ENCODE data around the gene CA5A. TPM values are rescaled to one million over a fixed set of nuclear protein-coding genes. Genes with fewer than 3 reads are reported as not detected.
"Not testable (repeated sequence)": the region's sequence is repeated elsewhere in the genome, so short reads cannot be mapped to it uniquely, and the experiment has no call there.

Gene CA5A
- total and polyA plus RNA-seq, 2 of the 13 experiments (the other 11 are each of a cell fraction or from before 2014, with no cell fraction given), result 66.8 to 106 TPM

DNA sequence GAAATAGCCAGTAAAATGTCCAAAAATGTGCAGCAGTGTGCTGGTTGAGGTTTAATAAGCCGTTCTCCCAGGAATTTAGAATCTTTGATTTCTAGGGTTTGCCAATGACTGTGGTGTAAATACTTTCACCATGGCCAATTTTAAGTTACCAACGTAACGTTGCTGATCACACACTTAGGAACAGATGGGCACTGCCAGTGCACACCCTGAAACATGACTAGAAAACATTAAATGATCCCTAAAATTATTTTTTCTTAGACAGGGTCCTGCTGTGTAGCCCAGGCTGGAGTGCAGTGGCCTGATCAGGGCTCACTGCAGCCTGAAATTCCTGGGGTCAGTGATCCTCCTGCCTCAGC lies 3.2 kb downstream of the CA5A start:
- WGBS (ENCODE audit: low lambda C conversion rate), result 79% methylated on average over 3 of the region's 3 CpGs
- H4K20me1 ChIP-seq (ENCODE audit: insufficient read depth, low read length), result peaks cover 58% of the 10 kb centered on the region
- H3K27me3 ChIP-seq (ENCODE audit: control insufficient read depth in 1 of 2, insufficient read depth in 2 of 2, low read length in 2 of 2), result no peaks in the 10 kb centered on the region; a peak in 1 of 5 replicates
- peaks cover 2 to 8% of the 10 kb centered on the region in 2 experiments; a peak in 4 of 5 replicates for H3K36me3 ChIP-seq (replicated peaks in 1 of 2; ENCODE audit: control insufficient read depth in 1 of 2, insufficient read depth in 2 of 2, low read length in 2 of 2)
- peaks cover 61% of the 10 kb centered on the region for H3K4me1 ChIP-seq (ENCODE audit: insufficient read depth, low read length)
- H3K9me3 ChIP-seq (ENCODE audit: low read length), result no peaks in the 10 kb centered on the region
- in situ Hi-C loops (cut with HindIII; ENCODE audit: extremely low pct_ligation_motif_present, low pct_unique_long_range_greater_than_20kb) (no loop called here), intact Hi-C loops (cut with micrococcal nuclease; ENCODE audit: unreplicated experiment) (loop anchor here (5.0 kb wide), 1 partner anchor 166 kb away; the partner anchor contains the start of gene KLHDC4)
- peak overlapping the region; percentile 22 for H3K27ac ChIP-seq (ENCODE audit: extremely low read length, insufficient read depth, low read length)
- ATAC-seq, result no peak
- TF ChIP-seq YEATS4 (CRISPR knock-in tag; IDR thresholded peaks at IDR 0.05; ENCODE audit: borderline replicate concordance), result no peak
- TF ChIP-seq, protein P1, sequence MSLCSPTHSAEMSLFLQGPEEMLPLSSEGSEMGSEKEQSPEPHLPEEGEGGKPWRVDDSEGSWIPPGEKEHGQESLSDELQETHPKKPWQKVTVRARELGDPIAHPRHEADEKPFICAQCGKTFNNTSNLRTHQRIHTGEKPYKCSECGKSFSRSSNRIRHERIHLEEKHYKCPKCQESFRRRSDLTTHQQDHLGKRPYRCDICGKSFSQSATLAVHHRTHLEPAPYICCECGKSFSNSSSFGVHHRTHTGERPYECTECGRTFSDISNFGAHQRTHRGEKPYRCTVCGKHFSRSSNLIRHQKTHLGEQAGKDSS (CRISPR knock-in tag; IDR thresholded peaks at IDR 0.05; ENCODE audit: borderline replicate concordance, low read depth), result no peak
- 0 out of 2 replicates have a peak, but pooled peaks have one; percentile 33 for TF ChIP-seq REL (CRISPR knock-in tag; conservative IDR thresholded peaks at IDR 0.05)
- H3K4me2 ChIP-seq (ENCODE audit: low read depth, low read length), result peak overlapping the region; percentile 90
- POLR2A ChIA-PET, result interaction anchor here (0.8 to 6.5 kb wide), 2 partner anchors 17 to 154 kb away, joined by 3 to 110 read pairs; partner anchors contain the start of gene BANP
- peak overlapping the region in 2 of 3 experiments; percentile 5 to 83; a peak in 2 of 6 replicates for H3K4me3 ChIP-seq (replicated peaks in 1 of 3; ENCODE audit: insufficient read depth in 1 of 3, low read depth in 2 of 3, low read length in 3 of 3)
- FAIRE-seq, result no peak
- BruUV-seq (replicated peaks), result no TSS peak
- peaks cover 78% of the 10 kb centered on the region for H3K79me2 ChIP-seq (ENCODE audit: insufficient read depth, low read length)
- H2AFZ ChIP-seq (ENCODE audit: low read length), result no peak overlapping the region
- CTCF ChIA-PET (ENCODE audit: low intra/inter-chr PET ratio, low total read pairs), result no interaction called here
- no peak overlapping the region; the same call in 1 of the 2 replicates for H3K9ac ChIP-seq (ENCODE audit: insufficient read depth, low read depth, low read length)
- DNase-seq (ENCODE audit: low spot score), result no peak

DNA sequence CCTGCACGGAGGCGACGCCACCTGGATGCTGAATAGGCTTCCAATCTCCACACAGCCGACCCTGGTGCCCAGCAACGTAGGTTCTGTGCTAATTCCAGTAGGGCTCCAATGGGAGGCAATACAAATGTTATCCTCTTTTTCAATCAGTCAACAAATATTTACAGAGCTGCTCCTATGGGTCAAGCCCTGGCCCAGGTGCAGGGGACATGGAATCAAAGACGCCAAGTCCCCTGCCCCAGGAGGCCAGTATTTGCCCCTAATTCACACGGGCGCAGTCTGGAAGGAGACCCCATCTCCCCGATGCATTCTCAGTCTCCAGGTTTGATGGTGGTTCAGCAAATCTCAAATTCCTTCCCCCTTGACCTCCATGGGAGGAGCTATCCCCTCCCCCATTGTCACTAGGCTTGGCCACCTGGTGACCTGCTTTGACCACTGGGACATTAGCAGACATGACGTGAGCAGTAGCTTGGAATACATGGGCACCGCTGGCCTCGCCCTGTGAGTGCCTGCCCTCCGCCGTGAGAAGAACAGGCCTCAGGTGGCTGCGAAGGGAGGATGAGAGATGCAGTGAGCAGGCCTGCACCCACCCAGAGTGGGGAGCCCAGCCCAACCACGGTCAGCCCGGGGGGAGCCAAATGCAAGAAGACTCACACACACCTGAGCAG lies 3.7 kb downstream of the CA5A start:
- 38% methylated on average over 14 of the region's 17 CpGs for WGBS (ENCODE audit: low lambda C conversion rate)
- intact Hi-C loops (cut with micrococcal nuclease; ENCODE audit: unreplicated experiment), result loop anchor here (5.0 kb wide), 1 partner anchor 165 kb away; the partner anchor contains the start of gene KLHDC4
- Histone ChIP-seq H3K27ac (ENCODE audit: extremely low read length, insufficient read depth, low read length) (peak overlapping the region; percentile 22), H3K4me1 (ENCODE audit: insufficient read depth, low read length) (peaks cover 56% of the 10 kb centered on the region), H4K20me1 (ENCODE audit: insufficient read depth, low read length) (peaks cover 63% of the 10 kb centered on the region), H3K36me3 (replicated peaks in 1 of 2; ENCODE audit: control insufficient read depth in 1 of 2, insufficient read depth in 2 of 2, low read length in 2 of 2) (peaks cover 3 to 13% of the 10 kb centered on the region in 2 experiments; a peak in 4 of 5 replicates), H3K79me2 (ENCODE audit: insufficient read depth, low read length) (peaks cover 83% of the 10 kb centered on the region), H3K4me2 (ENCODE audit: low read depth, low read length) (peak overlapping the region; percentile 90), H3K4me3 (replicated peaks in 1 of 3; ENCODE audit: insufficient read depth in 1 of 3, low read depth in 2 of 3, low read length in 3 of 3) (peak overlapping the region in 2 of 3 experiments; percentile 5 to 83; a peak in 2 of 6 replicates)
- BruUV-seq (replicated peaks); H2AFZ ChIP-seq (ENCODE audit: low read length); H3K9ac ChIP-seq (ENCODE audit: insufficient read depth, low read depth, low read length); in situ Hi-C loops (cut with HindIII; ENCODE audit: extremely low pct_ligation_motif_present, low pct_unique_long_range_greater_than_20kb); H3K9me3 ChIP-seq (ENCODE audit: low read length); CTCF ChIA-PET (ENCODE audit: low intra/inter-chr PET ratio, low total read pairs); H3K27me3 ChIP-seq (ENCODE audit: control insufficient read depth in 1 of 2, insufficient read depth in 2 of 2, low read length in 2 of 2); DNase-seq (ENCODE audit: low spot score): not testable (repeated sequence)
- POLR2A ChIA-PET, result interaction anchor here (0.8 to 6.5 kb wide), 2 partner anchors 18 to 154 kb away, joined by 3 to 110 read pairs; partner anchors contain the start of gene BANP
- FAIRE-seq (peak; percentile 56), ATAC-seq (peak; percentile 10)
- 0 out of 2 replicates have a peak, but pooled peaks have one; percentile 33 for TF ChIP-seq SP4 (CRISPR knock-in tag; IDR thresholded peaks at IDR 0.05)
- TF ChIP-seq, protein P2, sequence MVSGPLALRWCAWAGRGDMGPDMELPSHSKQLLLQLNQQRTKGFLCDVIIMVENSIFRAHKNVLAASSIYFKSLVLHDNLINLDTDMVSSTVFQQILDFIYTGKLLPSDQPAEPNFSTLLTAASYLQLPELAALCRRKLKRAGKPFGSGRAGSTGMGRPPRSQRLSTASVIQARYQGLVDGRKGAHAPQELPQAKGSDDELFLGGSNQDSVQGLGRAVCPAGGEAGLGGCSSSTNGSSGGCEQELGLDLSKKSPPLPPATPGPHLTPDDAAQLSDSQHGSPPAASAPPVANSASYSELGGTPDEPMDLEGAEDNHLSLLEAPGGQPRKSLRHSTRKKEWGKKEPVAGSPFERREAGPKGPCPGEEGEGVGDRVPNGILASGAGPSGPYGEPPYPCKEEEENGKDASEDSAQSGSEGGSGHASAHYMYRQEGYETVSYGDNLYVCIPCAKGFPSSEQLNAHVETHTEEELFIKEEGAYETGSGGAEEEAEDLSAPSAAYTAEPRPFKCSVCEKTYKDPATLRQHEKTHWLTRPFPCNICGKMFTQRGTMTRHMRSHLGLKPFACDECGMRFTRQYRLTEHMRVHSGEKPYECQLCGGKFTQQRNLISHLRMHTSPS (CRISPR knock-in tag; IDR thresholded peaks at IDR 0.05; ENCODE audit: low read depth), result 0 out of 2 replicates have a peak, but pooled peaks have one; percentile 38
- 0 out of 2 replicates have a peak, but pooled peaks have one; percentile 30 for TF ChIP-seq NR2F2 (IDR thresholded peaks at IDR 0.05; ENCODE audit: borderline replicate concordance, low read depth)
- TF ChIP-seq SRY (CRISPR knock-in tag; IDR thresholded peaks at IDR 0.05), result 0 out of 2 replicates have a peak, but pooled peaks have one; percentile 24
- TF ChIP-seq, protein P3, sequence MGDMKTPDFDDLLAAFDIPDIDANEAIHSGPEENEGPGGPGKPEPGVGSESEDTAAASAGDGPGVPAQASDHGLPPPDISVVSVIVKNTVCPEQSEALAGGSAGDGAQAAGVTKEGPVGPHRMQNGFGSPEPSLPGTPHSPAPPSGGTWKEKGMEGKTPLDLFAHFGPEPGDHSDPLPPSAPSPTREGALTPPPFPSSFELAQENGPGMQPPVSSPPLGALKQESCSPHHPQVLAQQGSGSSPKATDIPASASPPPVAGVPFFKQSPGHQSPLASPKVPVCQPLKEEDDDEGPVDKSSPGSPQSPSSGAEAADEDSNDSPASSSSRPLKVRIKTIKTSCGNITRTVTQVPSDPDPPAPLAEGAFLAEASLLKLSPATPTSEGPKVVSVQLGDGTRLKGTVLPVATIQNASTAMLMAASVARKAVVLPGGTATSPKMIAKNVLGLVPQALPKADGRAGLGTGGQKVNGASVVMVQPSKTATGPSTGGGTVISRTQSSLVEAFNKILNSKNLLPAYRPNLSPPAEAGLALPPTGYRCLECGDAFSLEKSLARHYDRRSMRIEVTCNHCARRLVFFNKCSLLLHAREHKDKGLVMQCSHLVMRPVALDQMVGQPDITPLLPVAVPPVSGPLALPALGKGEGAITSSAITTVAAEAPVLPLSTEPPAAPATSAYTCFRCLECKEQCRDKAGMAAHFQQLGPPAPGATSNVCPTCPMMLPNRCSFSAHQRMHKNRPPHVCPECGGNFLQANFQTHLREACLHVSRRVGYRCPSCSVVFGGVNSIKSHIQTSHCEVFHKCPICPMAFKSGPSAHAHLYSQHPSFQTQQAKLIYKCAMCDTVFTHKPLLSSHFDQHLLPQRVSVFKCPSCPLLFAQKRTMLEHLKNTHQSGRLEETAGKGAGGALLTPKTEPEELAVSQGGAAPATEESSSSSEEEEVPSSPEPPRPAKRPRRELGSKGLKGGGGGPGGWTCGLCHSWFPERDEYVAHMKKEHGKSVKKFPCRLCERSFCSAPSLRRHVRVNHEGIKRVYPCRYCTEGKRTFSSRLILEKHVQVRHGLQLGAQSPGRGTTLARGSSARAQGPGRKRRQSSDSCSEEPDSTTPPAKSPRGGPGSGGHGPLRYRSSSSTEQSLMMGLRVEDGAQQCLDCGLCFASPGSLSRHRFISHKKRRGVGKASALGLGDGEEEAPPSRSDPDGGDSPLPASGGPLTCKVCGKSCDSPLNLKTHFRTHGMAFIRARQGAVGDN (CRISPR knock-in tag; IDR thresholded peaks at IDR 0.05), result peak; percentile 69
